UCSD-AML1 (cell line): Measurements from ENCODE around the gene CIB4.

Source experiments
- DNase-seq: peaks from one replicate; lab custom pipeline; 2025; ENCODE audit not compliant: unreplicated experiment; lab: John Stamatoyannopoulos, UW

The CIB4 gene

GRCh38 chr2:26532301-26533250 lies 108.6 kb downstream of the CIB4 start:
- no peak for DNase-seq
